NCI-H510A (cell line): Measurements from ENCODE around the gene TBC1D16.
A peak's percentile ranks its signal among the peaks of the same experiment; 100 is the strongest.

Experiments used
- DNase-seq: peaks from one replicate; lab custom pipeline; 2025; lab: John Stamatoyannopoulos, UW

TBC1D16 gene

GRCh38 chr17:80035687-80035936 lies at the start of gene TBC1D16:
TSS of gene TBC1D16 (minus strand) at chr17:80035872. CDS start at chr17:80013547, 22,325 bp downstream.
- no peak for DNase-seq

- no peak for DNase-seq
Measured at GRCh38 chr17:80084773-80085172, 49.1 kb upstream of the TBC1D16 start.

GRCh38 chr17:80083136-80083661 lies 47.5 kb upstream of the TBC1D16 start:
- no peak for DNase-seq

- peak; percentile 32 for DNase-seq
Measured at GRCh38 chr17:80082403-80083135, 46.9 kb upstream of the TBC1D16 start.

GRCh38 chr17:80081596-80081995 lies 45.9 kb upstream of the TBC1D16 start:
- no peak for DNase-seq

GRCh38 chr17:80080081-80080480 lies 44.4 kb upstream of the TBC1D16 start:
- no peak for DNase-seq

GRCh38 chr17:80072410-80072809 lies 36.7 kb upstream of the TBC1D16 start:
- DNase-seq = no peak

- DNase-seq = no peak
Measured at GRCh38 chr17:80071116-80071841, 35.6 kb upstream of the TBC1D16 start.

- no peak for DNase-seq
Measured at GRCh38 chr17:80070375-80071115, 34.9 kb upstream of the TBC1D16 start.

GRCh38 chr17:80068301-80069222 lies 32.9 kb upstream of the TBC1D16 start:
- DNase-seq = no peak

- no peak for DNase-seq
Measured at GRCh38 chr17:80067393-80067986, 31.8 kb upstream of the TBC1D16 start.

- no peak for DNase-seq
Measured at GRCh38 chr17:80065478-80066170, 30.0 kb upstream of the TBC1D16 start.

- DNase-seq = no peak
Measured at GRCh38 chr17:80064696-80065095, 29.0 kb upstream of the TBC1D16 start.

GRCh38 chr17:80063830-80064585 lies 28.3 kb upstream of the TBC1D16 start:
- DNase-seq = no peak

GRCh38 chr17:80061421-80061820 lies 25.7 kb upstream of the TBC1D16 start:
- no peak for DNase-seq

- no peak for DNase-seq
Measured at GRCh38 chr17:80060644-80061043, 25.0 kb upstream of the TBC1D16 start.

- no peak for DNase-seq
Measured at GRCh38 chr17:80058311-80058955, 22.8 kb upstream of the TBC1D16 start.

GRCh38 chr17:80055597-80055996 lies 19.9 kb upstream of the TBC1D16 start:
- DNase-seq = no peak

- no peak for DNase-seq
Measured at GRCh38 chr17:80053102-80053501, 17.4 kb upstream of the TBC1D16 start.
